ENCODE measurements around the gene TOMT.

TOMT gene

DNA sequence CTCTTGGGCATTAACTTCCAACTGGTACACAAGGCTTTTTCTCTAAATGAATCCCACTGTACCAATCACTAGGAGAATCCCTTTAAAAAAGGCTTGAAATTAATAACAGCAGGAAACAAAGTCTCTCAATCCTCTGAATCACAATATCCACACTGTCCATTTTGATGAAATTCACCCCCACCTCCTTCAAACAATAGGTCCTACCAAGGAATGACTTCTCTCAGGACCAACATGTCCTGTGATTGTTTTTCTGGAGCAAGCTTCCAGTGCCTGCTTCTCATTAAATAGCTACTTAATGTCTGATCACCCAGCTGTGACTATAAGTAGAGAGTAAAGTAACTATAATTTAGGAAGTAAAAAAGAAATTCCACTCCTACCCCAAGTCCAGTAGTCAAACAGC is 38.5 kb upstream of the TOMT start:
- no peaks in the 10 kb centered on the region for H3K9me3 ChIP-seq (ENCODE audit: severe bottlenecking)
- H3K27ac ChIP-seq (ENCODE audit: poor library complexity, severe bottlenecking) = no peak overlapping the region
- ATAC-seq (ENCODE audit: low read depth) (no peak), DNase-seq (ENCODE audit: low spot score) (no peak)
- no peak overlapping the region for H3K4me3 ChIP-seq (ENCODE audit: severe bottlenecking)
- TF ChIP-seq CTCF (IDR thresholded peaks at IDR 0.05; ENCODE audit: poor library complexity, severe bottlenecking) = no peak
- no peaks in the 10 kb centered on the region for H3K27me3 ChIP-seq (ENCODE audit: insufficient read depth, poor library complexity, severe bottlenecking)
- H3K36me3 ChIP-seq (ENCODE audit: low read depth) = peaks cover 61% of the 10 kb centered on the region
- H3K4me1 ChIP-seq (ENCODE audit: insufficient read depth, poor library complexity, severe bottlenecking) = peaks cover 32% of the 10 kb centered on the region

- ATAC-seq (ENCODE audit: low read depth) = no peak
- no peak overlapping the region for H3K27ac ChIP-seq (ENCODE audit: poor library complexity, severe bottlenecking)
- H3K4me1 ChIP-seq (ENCODE audit: insufficient read depth, poor library complexity, severe bottlenecking) = peaks cover 36% of the 10 kb centered on the region
- no peaks in the 10 kb centered on the region for H3K27me3 ChIP-seq (ENCODE audit: insufficient read depth, poor library complexity, severe bottlenecking)
- peaks cover 57% of the 10 kb centered on the region for H3K36me3 ChIP-seq (ENCODE audit: low read depth)
- no peak for DNase-seq (ENCODE audit: low spot score)
- no peak overlapping the region for H3K4me3 ChIP-seq (ENCODE audit: severe bottlenecking)
- TF ChIP-seq CTCF (IDR thresholded peaks at IDR 0.05; ENCODE audit: poor library complexity, severe bottlenecking) = no peak
- no peaks in the 10 kb centered on the region for H3K9me3 ChIP-seq (ENCODE audit: severe bottlenecking)
Observed at GRCh38 chr11:72067676-72068075, 38.0 kb upstream of the TOMT start.

- peak overlapping the region; percentile 89 for H3K27ac ChIP-seq (ENCODE audit: poor library complexity, severe bottlenecking)
- H3K4me1 ChIP-seq (ENCODE audit: insufficient read depth, poor library complexity, severe bottlenecking) = peaks cover 40% of the 10 kb centered on the region
- no peak for TF ChIP-seq CTCF (IDR thresholded peaks at IDR 0.05; ENCODE audit: poor library complexity, severe bottlenecking)
- no peaks in the 10 kb centered on the region for H3K27me3 ChIP-seq (ENCODE audit: insufficient read depth, poor library complexity, severe bottlenecking)
- H3K36me3 ChIP-seq (ENCODE audit: low read depth) = peaks cover 51% of the 10 kb centered on the region
- no peaks in the 10 kb centered on the region for H3K9me3 ChIP-seq (ENCODE audit: severe bottlenecking)
- H3K4me3 ChIP-seq (ENCODE audit: severe bottlenecking) = no peak overlapping the region
- ATAC-seq (ENCODE audit: low read depth) = no peak
- DNase-seq (ENCODE audit: low spot score) = no peak
Observed at GRCh38 chr11:72069200-72069599, 36.5 kb upstream of the TOMT start.

DNA sequence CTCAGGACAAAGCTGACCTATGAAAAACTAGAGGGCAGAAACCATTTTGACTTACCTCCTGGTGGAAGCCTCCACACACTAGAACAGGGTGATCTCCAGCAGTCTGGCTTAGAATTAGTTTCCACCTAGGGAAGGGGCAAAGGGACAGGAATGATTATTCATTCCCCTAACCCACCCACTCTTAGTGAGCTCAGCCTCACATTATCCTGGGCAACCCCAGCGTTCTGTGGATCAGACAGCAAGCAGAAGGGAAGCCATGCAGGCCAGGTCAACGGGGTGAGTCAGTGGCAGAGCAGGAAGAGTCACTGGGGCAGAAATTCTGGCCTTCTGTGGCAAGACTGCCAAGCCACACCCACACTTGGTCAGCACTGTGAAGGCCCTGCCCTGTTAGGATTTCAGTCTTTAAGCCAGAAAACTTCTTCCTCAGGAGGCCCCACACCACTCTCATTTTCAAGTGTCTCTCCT is 35.9 kb upstream of the TOMT start:
- peaks cover 40% of the 10 kb centered on the region for H3K4me1 ChIP-seq (ENCODE audit: insufficient read depth, poor library complexity, severe bottlenecking)
- no peak overlapping the region for H3K4me3 ChIP-seq (ENCODE audit: severe bottlenecking)
- H3K9me3 ChIP-seq (ENCODE audit: severe bottlenecking) = no peaks in the 10 kb centered on the region
- ATAC-seq (ENCODE audit: low read depth) (peak; percentile 96), DNase-seq (ENCODE audit: low spot score) (peak; percentile 82)
- H3K27me3 ChIP-seq (ENCODE audit: insufficient read depth, poor library complexity, severe bottlenecking) = no peaks in the 10 kb centered on the region
- H3K36me3 ChIP-seq (ENCODE audit: low read depth) = peaks cover 52% of the 10 kb centered on the region
- no peak for TF ChIP-seq CTCF (IDR thresholded peaks at IDR 0.05; ENCODE audit: poor library complexity, severe bottlenecking)
- H3K27ac ChIP-seq (ENCODE audit: poor library complexity, severe bottlenecking) = peak overlapping the region; percentile 89

GRCh38 chr11:72070491-72070890 is 35.2 kb upstream of the TOMT start:
- Histone ChIP-seq H3K27me3 (ENCODE audit: insufficient read depth, poor library complexity, severe bottlenecking) (no peaks in the 10 kb centered on the region), H3K27ac (ENCODE audit: poor library complexity, severe bottlenecking) (peak overlapping the region; percentile 89), H3K9me3 (ENCODE audit: severe bottlenecking) (no peaks in the 10 kb centered on the region), H3K36me3 (ENCODE audit: low read depth) (peaks cover 50% of the 10 kb centered on the region), H3K4me1 (ENCODE audit: insufficient read depth, poor library complexity, severe bottlenecking) (peaks cover 40% of the 10 kb centered on the region), H3K4me3 (ENCODE audit: severe bottlenecking) (no peak overlapping the region)
- DNase-seq (ENCODE audit: low spot score) (no peak), ATAC-seq (ENCODE audit: low read depth) (no peak)
- TF ChIP-seq CTCF (IDR thresholded peaks at IDR 0.05; ENCODE audit: poor library complexity, severe bottlenecking) = no peak
